Keratinocyte (primary cell): ENCODE data around the gene PYROXD2.

ENCODE experiments used
- EZH2 ChIP-seq: IDR thresholded peaks from one replicate; pipeline ENCODE4 v1.6.1; 2012; ENCODE audit warnings: inconsistent platforms, mild to moderate bottlenecking, low read length, moderate library complexity
- TF ChIP-seq, protein P1 (sequence below), 3 experiments: IDR thresholded peaks in 1 of 3; conservative IDR thresholded peaks in 1 of 3; optimal IDR thresholded peaks in 1 of 3; 2 replicates in 2 of 3; 3 replicates in 1 of 3; pipeline versions ENCODE3 to v1.5.1; 2011; ENCODE audit warnings: low read length in 3 of 3, mild to moderate bottlenecking in 3 of 3, moderate library complexity in 2 of 3, control low read depth in 1 of 3, inconsistent platforms in 1 of 3; ENCODE audit not compliant: insufficient read depth in 2 of 3; ENCODE audit errors: extremely low read depth in 1 of 3

DNA sequence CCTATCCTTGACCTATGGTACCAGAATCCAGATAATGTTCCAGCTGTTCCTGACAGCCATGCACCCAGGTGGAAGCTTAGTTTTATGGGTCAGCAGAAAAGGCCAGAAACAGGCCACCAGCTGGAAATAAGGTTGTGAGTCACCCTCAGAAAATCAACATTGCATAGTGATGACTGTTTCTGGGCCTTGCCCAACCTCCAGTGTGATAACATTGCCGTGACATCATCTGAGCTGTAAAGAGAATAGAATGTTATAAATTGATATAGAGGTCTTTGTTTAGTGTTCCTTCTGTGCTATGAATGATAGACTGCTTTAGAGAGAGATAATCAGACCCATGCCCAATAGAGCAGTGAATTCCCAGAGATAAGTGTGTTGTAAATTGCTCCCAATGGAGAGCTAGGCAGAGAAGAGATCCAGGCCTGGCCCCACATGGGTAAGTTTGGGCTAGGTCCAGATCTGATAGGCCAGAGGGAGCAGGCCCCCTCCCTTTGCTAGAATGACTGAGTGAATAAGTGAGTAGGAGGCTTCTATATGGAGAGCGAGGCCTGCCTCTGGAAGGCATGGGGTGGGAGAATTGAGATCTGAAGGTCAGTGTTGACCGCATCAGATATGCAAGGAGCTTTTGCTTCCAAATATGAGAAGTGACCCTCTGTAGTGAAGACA lies 46.0 kb upstream of the PYROXD2 start:
- TF ChIP-seq, protein P1, sequence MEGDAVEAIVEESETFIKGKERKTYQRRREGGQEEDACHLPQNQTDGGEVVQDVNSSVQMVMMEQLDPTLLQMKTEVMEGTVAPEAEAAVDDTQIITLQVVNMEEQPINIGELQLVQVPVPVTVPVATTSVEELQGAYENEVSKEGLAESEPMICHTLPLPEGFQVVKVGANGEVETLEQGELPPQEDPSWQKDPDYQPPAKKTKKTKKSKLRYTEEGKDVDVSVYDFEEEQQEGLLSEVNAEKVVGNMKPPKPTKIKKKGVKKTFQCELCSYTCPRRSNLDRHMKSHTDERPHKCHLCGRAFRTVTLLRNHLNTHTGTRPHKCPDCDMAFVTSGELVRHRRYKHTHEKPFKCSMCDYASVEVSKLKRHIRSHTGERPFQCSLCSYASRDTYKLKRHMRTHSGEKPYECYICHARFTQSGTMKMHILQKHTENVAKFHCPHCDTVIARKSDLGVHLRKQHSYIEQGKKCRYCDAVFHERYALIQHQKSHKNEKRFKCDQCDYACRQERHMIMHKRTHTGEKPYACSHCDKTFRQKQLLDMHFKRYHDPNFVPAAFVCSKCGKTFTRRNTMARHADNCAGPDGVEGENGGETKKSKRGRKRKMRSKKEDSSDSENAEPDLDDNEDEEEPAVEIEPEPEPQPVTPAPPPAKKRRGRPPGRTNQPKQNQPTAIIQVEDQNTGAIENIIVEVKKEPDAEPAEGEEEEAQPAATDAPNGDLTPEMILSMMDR (optimal IDR thresholded peaks at IDR 0.05 in 1 of 3, IDR thresholded peaks at IDR 0.05 in 1 of 3, conservative IDR thresholded peaks at IDR 0.05 in 1 of 3; ENCODE audit: extremely low read depth in 1 of 3, insufficient read depth in 2 of 3, low read length in 3 of 3), result no peak
- no peak for TF ChIP-seq EZH2
